ENCODE results near the gene ARMC2.

DNA sequence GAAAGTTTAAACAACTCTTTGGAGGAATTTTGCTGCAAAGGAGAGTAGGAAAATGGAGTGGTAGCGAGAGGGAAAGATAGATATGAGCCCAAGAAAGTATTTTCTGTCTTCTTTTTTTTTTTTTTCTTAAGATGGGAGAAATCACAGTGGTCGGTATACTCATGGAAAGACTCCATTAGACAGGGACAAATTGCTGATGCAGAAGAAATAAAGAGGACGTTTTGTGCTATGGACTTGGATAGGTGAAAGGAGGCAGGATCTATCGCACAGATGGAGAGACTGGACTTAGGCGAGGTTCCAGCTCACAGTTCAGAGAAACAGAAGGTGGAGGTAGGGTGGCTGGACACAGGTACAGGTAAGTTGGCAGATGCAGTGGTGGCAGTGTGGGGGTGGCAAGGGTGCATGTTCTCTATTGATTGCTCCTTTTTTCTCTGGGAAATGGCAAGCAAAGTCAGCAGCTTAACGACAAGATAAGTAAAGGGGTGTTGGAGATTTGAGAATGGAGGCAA is 44.2 kb upstream of the ARMC2 start:
- TF ChIP-seq KDM5A (IDR thresholded peaks at IDR 0.05): no peak
- TF ChIP-seq, protein P1, sequence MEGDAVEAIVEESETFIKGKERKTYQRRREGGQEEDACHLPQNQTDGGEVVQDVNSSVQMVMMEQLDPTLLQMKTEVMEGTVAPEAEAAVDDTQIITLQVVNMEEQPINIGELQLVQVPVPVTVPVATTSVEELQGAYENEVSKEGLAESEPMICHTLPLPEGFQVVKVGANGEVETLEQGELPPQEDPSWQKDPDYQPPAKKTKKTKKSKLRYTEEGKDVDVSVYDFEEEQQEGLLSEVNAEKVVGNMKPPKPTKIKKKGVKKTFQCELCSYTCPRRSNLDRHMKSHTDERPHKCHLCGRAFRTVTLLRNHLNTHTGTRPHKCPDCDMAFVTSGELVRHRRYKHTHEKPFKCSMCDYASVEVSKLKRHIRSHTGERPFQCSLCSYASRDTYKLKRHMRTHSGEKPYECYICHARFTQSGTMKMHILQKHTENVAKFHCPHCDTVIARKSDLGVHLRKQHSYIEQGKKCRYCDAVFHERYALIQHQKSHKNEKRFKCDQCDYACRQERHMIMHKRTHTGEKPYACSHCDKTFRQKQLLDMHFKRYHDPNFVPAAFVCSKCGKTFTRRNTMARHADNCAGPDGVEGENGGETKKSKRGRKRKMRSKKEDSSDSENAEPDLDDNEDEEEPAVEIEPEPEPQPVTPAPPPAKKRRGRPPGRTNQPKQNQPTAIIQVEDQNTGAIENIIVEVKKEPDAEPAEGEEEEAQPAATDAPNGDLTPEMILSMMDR (IDR thresholded peaks at IDR 0.05): no peak
- no peak for TF ChIP-seq RFX5 (IDR thresholded peaks at IDR 0.05)
- TF ChIP-seq, protein P2, sequence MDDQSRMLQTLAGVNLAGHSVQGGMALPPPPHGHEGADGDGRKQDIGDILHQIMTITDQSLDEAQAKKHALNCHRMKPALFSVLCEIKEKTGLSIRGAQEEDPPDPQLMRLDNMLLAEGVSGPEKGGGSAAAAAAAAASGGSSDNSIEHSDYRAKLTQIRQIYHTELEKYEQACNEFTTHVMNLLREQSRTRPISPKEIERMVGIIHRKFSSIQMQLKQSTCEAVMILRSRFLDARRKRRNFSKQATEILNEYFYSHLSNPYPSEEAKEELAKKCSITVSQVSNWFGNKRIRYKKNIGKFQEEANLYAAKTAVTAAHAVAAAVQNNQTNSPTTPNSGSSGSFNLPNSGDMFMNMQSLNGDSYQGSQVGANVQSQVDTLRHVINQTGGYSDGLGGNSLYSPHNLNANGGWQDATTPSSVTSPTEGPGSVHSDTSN (IDR thresholded peaks at IDR 0.05): no peak
- TF ChIP-seq, protein P3, sequence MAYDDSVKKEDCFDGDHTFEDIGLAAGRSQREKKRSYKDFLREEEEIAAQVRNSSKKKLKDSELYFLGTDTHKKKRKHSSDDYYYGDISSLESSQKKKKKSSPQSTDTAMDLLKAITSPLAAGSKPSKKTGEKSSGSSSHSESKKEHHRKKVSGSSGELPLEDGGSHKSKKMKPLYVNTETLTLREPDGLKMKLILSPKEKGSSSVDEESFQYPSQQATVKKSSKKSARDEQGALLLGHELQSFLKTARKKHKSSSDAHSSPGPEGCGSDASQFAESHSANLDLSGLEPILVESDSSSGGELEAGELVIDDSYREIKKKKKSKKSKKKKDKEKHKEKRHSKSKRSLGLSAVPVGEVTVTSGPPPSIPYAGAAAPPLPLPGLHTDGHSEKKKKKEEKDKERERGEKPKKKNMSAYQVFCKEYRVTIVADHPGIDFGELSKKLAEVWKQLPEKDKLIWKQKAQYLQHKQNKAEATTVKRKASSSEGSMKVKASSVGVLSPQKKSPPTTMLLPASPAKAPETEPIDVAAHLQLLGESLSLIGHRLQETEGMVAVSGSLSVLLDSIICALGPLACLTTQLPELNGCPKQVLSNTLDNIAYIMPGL (CRISPR knock-in tag; IDR thresholded peaks at IDR 0.05; ENCODE audit: borderline replicate concordance): no peak
- TF ChIP-seq EP300 (IDR thresholded peaks at IDR 0.05): no peak
- TF ChIP-seq ZFP36 (IDR thresholded peaks at IDR 0.05; ENCODE audit: borderline replicate concordance, partially characterized antibody): no peak
- no peak for TF ChIP-seq FOSL2 (IDR thresholded peaks at IDR 0.05)
- TF ChIP-seq FOSL2 (CRISPR knock-in tag; IDR thresholded peaks at IDR 0.05): no peak
